Stimulated activated naive B cell treated with anti-CD40 and anti-IgM and Interleukin-4, amounts not matched to agents 10 μg/mL and 1 μg/mL and 100 μg/mL, for 72 hours (primary cell): ENCODE measurements around the gene GPC1.

Experiments used
- ATAC-seq, 2 donors: fragments of 150-1000 bp; cut with Tn5 transposase; replicated peaks; 2 replicates each; pipeline ENCODE4 v1.10.0; 2021; ENCODE audit warnings: moderate library complexity in 1 of 2
- DNase-seq: peaks from one replicate; pipeline ENCODE4 v3.0.0; 2021
- H3K27ac Mint-ChIP-seq: one replicate; pipeline ENCODE4 v1.8.0; 2022; ENCODE audit warnings: mild to moderate bottlenecking, mixed read lengths
- H3K27me3 Mint-ChIP-seq, 2 donors: one replicate each; pipeline ENCODE4 v1.8.0; 2022; ENCODE audit warnings: mixed read lengths in 2 of 2
- H3K36me3 Mint-ChIP-seq, 2 donors: one replicate each; pipeline ENCODE4 v1.8.0; 2022; ENCODE audit warnings: mixed read lengths in 2 of 2, mild to moderate bottlenecking in 1 of 2
- H3K4me1 Mint-ChIP-seq, 2 donors: one replicate each; pipeline ENCODE4 v1.8.0; 2022; ENCODE audit warnings: mixed read lengths in 2 of 2, mild to moderate bottlenecking in 1 of 2
- H3K4me3 Mint-ChIP-seq, 2 donors: one replicate each; pipeline ENCODE4 v1.8.0; 2022; ENCODE audit warnings: mild to moderate bottlenecking in 2 of 2, mixed read lengths in 2 of 2, moderate library complexity in 1 of 2
- H3K9me3 Mint-ChIP-seq, 2 donors: one replicate each; pipeline ENCODE4 v1.8.0; 2022; ENCODE audit warnings: mixed read lengths in 2 of 2, mild to moderate bottlenecking in 1 of 2

The GPC1 gene

GRCh38 chr2:240393831-240394410, 41.5 kb upstream of the GPC1 start:
- Mint-ChIP-seq H3K27me3 (no peaks in the 10 kb centered on the region), H3K4me3 (no peak overlapping the region), H3K4me1 (no peaks in the 10 kb centered on the region), H3K36me3 (no peaks in the 10 kb centered on the region), H3K27ac (no peak overlapping the region), H3K9me3 (no peaks in the 10 kb centered on the region)
- ATAC-seq (no peak), DNase-seq (no peak)

GRCh38 chr2:240394549-240394948, 40.9 kb upstream of the GPC1 start:
- H3K36me3 Mint-ChIP-seq, result no peaks in the 10 kb centered on the region
- H3K9me3 Mint-ChIP-seq, result no peaks in the 10 kb centered on the region
- H3K4me1 Mint-ChIP-seq, result no peaks in the 10 kb centered on the region
- no peak for DNase-seq
- H3K27ac Mint-ChIP-seq, result no peak overlapping the region
- ATAC-seq, result no peak
- H3K27me3 Mint-ChIP-seq, result peaks cover 0 to 3% of the 10 kb centered on the region in 2 donors
- no peak overlapping the region for H3K4me3 Mint-ChIP-seq

- Mint-ChIP-seq H3K4me1 (no peaks in the 10 kb centered on the region), H3K36me3 (no peaks in the 10 kb centered on the region), H3K4me3 (no peak overlapping the region), H3K27me3 (peaks cover 4 to 7% of the 10 kb centered on the region in 2 donors), H3K9me3 (no peaks in the 10 kb centered on the region), H3K27ac (no peak overlapping the region)
- DNase-seq (no peak), ATAC-seq (no peak)
Measured at GRCh38 chr2:240395448-240395847, 40.0 kb upstream of the GPC1 start.

GRCh38 chr2:240395896-240396622, 39.4 kb upstream of the GPC1 start:
- no peak for DNase-seq
- H3K4me1 Mint-ChIP-seq, result no peaks in the 10 kb centered on the region
- H3K36me3 Mint-ChIP-seq, result no peaks in the 10 kb centered on the region
- H3K4me3 Mint-ChIP-seq, result no peak overlapping the region
- ATAC-seq, result no peak
- H3K9me3 Mint-ChIP-seq, result no peaks in the 10 kb centered on the region
- H3K27me3 Mint-ChIP-seq, result peaks cover 4 to 8% of the 10 kb centered on the region in 2 donors
- H3K27ac Mint-ChIP-seq, result no peak overlapping the region

GRCh38 chr2:240396623-240397541, 38.6 kb upstream of the GPC1 start:
- no peaks in the 10 kb centered on the region for H3K9me3 Mint-ChIP-seq
- peaks cover 4 to 9% of the 10 kb centered on the region in 2 donors for H3K27me3 Mint-ChIP-seq
- no peak overlapping the region for H3K4me3 Mint-ChIP-seq
- H3K36me3 Mint-ChIP-seq, result no peaks in the 10 kb centered on the region
- DNase-seq (no peak), ATAC-seq (no peak)
- no peak overlapping the region for H3K27ac Mint-ChIP-seq
- no peaks in the 10 kb centered on the region for H3K4me1 Mint-ChIP-seq

- no peaks in the 10 kb centered on the region for H3K9me3 Mint-ChIP-seq
- no peaks in the 10 kb centered on the region for H3K36me3 Mint-ChIP-seq
- no peaks in the 10 kb centered on the region for H3K4me1 Mint-ChIP-seq
- DNase-seq (no peak), ATAC-seq (no peak)
- H3K27me3 Mint-ChIP-seq, result peaks cover 4 to 16% of the 10 kb centered on the region in 2 donors
- no peak overlapping the region for H3K27ac Mint-ChIP-seq
- no peak overlapping the region for H3K4me3 Mint-ChIP-seq
Measured at GRCh38 chr2:240397542-240397916, 37.9 kb upstream of the GPC1 start.

GRCh38 chr2:240397924-240398645, 37.4 kb upstream of the GPC1 start:
- DNase-seq, result no peak
- H3K9me3 Mint-ChIP-seq, result no peaks in the 10 kb centered on the region
- H3K4me1 Mint-ChIP-seq, result no peaks in the 10 kb centered on the region
- H3K27ac Mint-ChIP-seq, result no peak overlapping the region
- no peaks in the 10 kb centered on the region for H3K36me3 Mint-ChIP-seq
- no peak overlapping the region for H3K4me3 Mint-ChIP-seq
- ATAC-seq, result no peak
- H3K27me3 Mint-ChIP-seq, result peaks cover 4 to 18% of the 10 kb centered on the region in 2 donors

- ATAC-seq, result no peak
- Mint-ChIP-seq H3K9me3 (no peaks in the 10 kb centered on the region), H3K27ac (no peak overlapping the region), H3K27me3 (peaks cover 4 to 18% of the 10 kb centered on the region in 2 donors), H3K36me3 (no peaks in the 10 kb centered on the region), H3K4me1 (no peaks in the 10 kb centered on the region), H3K4me3 (no peak overlapping the region)
- DNase-seq, result no peak
Measured at GRCh38 chr2:240398661-240399267, 36.7 kb upstream of the GPC1 start.

GRCh38 chr2:240399419-240400324, 35.8 kb upstream of the GPC1 start:
- Mint-ChIP-seq H3K27ac (no peak overlapping the region), H3K27me3 (peaks cover 4 to 25% of the 10 kb centered on the region in 2 donors), H3K36me3 (no peaks in the 10 kb centered on the region), H3K4me1 (no peaks in the 10 kb centered on the region), H3K9me3 (no peaks in the 10 kb centered on the region), H3K4me3 (no peak overlapping the region)
- no peak for ATAC-seq
- DNase-seq, result no peak

GRCh38 chr2:240400371-240401161, 34.9 kb upstream of the GPC1 start:
- no peaks in the 10 kb centered on the region for H3K9me3 Mint-ChIP-seq
- H3K27me3 Mint-ChIP-seq, result peaks cover 4 to 26% of the 10 kb centered on the region in 2 donors

GRCh38 chr2:240401308-240401707, 34.2 kb upstream of the GPC1 start:
- H3K27ac Mint-ChIP-seq, result no peak overlapping the region
- peaks cover 11 to 26% of the 10 kb centered on the region in 2 donors for H3K27me3 Mint-ChIP-seq
- H3K9me3 Mint-ChIP-seq, result no peaks in the 10 kb centered on the region
- H3K4me1 Mint-ChIP-seq, result no peaks in the 10 kb centered on the region
- ATAC-seq (no peak), DNase-seq (no peak)
- H3K36me3 Mint-ChIP-seq, result no peaks in the 10 kb centered on the region
- H3K4me3 Mint-ChIP-seq, result no peak overlapping the region

More at GRCh38 chr2:240400371-240401161, 34.9 kb upstream of the GPC1 start:
- Mint-ChIP-seq H3K4me1 (no peaks in the 10 kb centered on the region), H3K36me3 (no peaks in the 10 kb centered on the region), H3K27ac (no peak overlapping the region), H3K4me3 (no peak overlapping the region)
- ATAC-seq, result no peak
- DNase-seq, result no peak

GRCh38 chr2:240401781-240402551, 33.5 kb upstream of the GPC1 start:
- Mint-ChIP-seq H3K27me3 (peaks cover 11 to 28% of the 10 kb centered on the region in 2 donors), H3K27ac (no peak overlapping the region), H3K4me1 (no peaks in the 10 kb centered on the region), H3K9me3 (no peaks in the 10 kb centered on the region), H3K36me3 (no peaks in the 10 kb centered on the region), H3K4me3 (no peak overlapping the region)
- DNase-seq (no peak), ATAC-seq (no peak)
